Measurements from ENCODE around the gene EFCAB13.
"Not testable (repeated sequence)": the region's sequence is repeated elsewhere in the genome, so short reads cannot be mapped to it uniquely, and the experiment has no call there.

EFCAB13 gene

DNA sequence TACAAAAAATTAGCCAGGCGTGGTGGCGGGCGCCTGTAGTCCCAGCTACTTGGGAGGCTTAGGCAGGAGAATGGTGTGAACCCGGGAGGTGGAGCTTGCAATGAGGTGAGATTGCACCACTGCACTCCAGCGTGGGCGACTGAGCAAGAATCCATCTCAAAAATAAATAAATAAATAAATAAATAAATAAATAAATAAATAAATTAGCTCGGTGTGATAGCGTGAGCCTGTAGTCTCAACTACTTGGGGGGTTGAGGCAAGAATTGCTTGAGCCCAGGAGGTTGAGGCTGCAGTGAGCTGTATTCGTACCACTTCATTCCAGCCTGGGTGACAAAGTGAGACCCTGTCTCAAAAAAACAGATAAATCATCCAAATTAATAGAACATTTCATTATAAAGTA lies 108.5 kb downstream of the EFCAB13 start:
- H3K9ac ChIP-seq (ENCODE audit: low read depth, low read length); H3K9me3 ChIP-seq (ENCODE audit: control insufficient read depth, insufficient read depth, low read length); H3K27me3 ChIP-seq (ENCODE audit: control insufficient read depth, insufficient read depth, low read length); H3K4me1 ChIP-seq (ENCODE audit: control insufficient read depth, insufficient read depth, low read length); H3K27ac ChIP-seq (ENCODE audit: low read depth, low read length); H3K4me3 ChIP-seq (ENCODE audit: low read depth, low read length); H3K36me3 ChIP-seq (ENCODE audit: control insufficient read depth, insufficient read depth, low read length): not testable (repeated sequence)

DNA sequence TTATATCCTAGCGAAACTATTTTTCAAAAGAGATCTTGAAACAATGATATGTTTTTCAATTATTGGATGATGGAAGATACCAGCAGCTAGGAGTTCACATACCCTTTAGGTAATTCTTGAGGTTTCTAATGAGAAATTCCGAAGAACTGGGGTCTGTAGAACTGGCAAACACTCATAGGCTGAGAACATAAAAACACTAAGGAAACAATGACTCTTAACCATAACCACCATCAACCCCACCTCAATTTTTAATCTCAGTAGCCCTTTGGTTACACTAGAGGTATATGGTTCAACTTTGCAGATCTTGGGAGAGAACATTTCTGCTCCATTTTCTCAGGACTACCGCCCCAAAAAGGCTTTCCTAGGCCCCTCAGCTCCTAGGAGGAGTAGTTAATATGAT lies 141.4 kb downstream of the EFCAB13 start:
- Histone ChIP-seq H3K9me3 (ENCODE audit: control insufficient read depth, insufficient read depth, low read length) (no peaks in the 10 kb centered on the region), H3K27me3 (ENCODE audit: control insufficient read depth, insufficient read depth, low read length) (no peaks in the 10 kb centered on the region), H3K4me1 (ENCODE audit: control insufficient read depth, insufficient read depth, low read length) (no peaks in the 10 kb centered on the region), H3K9ac (ENCODE audit: low read depth, low read length) (no peak overlapping the region), H3K4me3 (ENCODE audit: low read depth, low read length) (no peak overlapping the region), H3K27ac (ENCODE audit: low read depth, low read length) (no peak overlapping the region), H3K36me3 (ENCODE audit: control insufficient read depth, insufficient read depth, low read length) (peaks cover 5% of the 10 kb centered on the region)

DNA sequence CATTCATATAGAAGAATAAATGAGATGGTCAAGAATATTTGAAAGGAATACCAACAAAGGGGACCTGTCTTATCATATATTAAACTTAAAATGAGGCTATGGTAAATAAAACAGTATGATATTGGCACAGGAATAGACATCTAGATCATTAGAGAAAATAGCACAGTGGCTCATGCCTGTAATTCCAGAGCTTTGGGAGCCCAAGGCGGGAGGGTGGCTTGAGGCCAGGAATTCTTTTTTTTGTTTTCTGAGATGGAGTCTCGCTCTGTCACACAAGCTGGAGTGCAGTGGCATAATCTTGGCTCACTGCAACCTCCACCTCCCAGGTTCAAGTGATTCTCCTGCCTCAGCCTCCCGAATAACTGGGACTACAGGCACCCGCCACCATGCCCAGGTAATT lies 143.2 kb downstream of the EFCAB13 start:
- not testable (repeated sequence) for H3K27ac ChIP-seq (ENCODE audit: low read depth, low read length); H3K27me3 ChIP-seq (ENCODE audit: control insufficient read depth, insufficient read depth, low read length); H3K9me3 ChIP-seq (ENCODE audit: control insufficient read depth, insufficient read depth, low read length); H3K4me1 ChIP-seq (ENCODE audit: control insufficient read depth, insufficient read depth, low read length); H3K9ac ChIP-seq (ENCODE audit: low read depth, low read length); H3K36me3 ChIP-seq (ENCODE audit: control insufficient read depth, insufficient read depth, low read length); H3K4me3 ChIP-seq (ENCODE audit: low read depth, low read length)

DNA sequence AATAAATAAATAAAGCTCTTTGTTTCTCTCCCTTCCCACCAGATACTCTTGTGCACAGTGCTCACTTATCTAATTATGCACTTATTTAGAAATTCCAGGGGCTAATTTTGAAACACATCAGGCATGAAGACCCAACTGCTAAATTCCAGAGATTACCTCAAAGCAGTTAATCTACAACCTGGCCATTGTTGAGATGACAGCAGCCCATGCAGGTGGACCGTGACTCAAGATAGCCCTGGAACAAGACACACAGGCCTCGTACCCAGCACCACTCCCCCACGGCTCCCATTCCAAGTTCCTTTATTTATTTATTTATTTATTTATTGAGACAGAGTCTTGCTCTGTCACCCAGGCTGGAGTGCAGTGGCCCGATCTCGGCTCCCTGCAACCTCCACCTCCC lies 147.1 kb downstream of the EFCAB13 start:
- Histone ChIP-seq H3K4me3 (ENCODE audit: low read depth, low read length) (no peak overlapping the region), H3K9ac (ENCODE audit: low read depth, low read length) (no peak overlapping the region), H3K27me3 (ENCODE audit: control insufficient read depth, insufficient read depth, low read length) (no peaks in the 10 kb centered on the region), H3K27ac (ENCODE audit: low read depth, low read length) (no peak overlapping the region), H3K4me1 (ENCODE audit: control insufficient read depth, insufficient read depth, low read length) (no peaks in the 10 kb centered on the region), H3K36me3 (ENCODE audit: control insufficient read depth, insufficient read depth, low read length) (peaks cover 21% of the 10 kb centered on the region), H3K9me3 (ENCODE audit: control insufficient read depth, insufficient read depth, low read length) (no peaks in the 10 kb centered on the region)

DNA sequence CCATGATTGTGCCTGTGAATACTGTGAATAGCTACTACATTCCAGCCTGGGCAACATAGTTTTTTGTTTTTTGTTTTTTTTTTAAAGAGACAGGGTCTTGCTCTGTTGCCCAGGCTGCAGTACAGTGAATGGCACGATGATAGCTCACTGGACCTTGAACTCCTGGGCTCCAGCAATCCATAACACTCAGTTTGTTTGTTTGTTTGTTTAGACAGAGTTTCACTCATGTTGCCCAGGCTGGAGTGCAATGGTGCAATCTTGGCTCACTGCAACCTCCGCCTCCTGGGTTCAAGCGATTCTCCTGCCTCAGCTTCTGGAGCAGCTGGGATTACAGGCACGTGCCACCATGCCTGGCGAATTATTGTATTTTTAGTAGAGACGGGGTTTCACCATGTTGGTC lies 148.3 kb downstream of the EFCAB13 start:
- not testable (repeated sequence) for H3K4me1 ChIP-seq (ENCODE audit: control insufficient read depth, insufficient read depth, low read length)

More for the DNA sequence above, 148.3 kb downstream of the EFCAB13 start:
- not testable (repeated sequence) for H3K9me3 ChIP-seq (ENCODE audit: control insufficient read depth, insufficient read depth, low read length); H3K9ac ChIP-seq (ENCODE audit: low read depth, low read length); H3K27me3 ChIP-seq (ENCODE audit: control insufficient read depth, insufficient read depth, low read length); H3K4me3 ChIP-seq (ENCODE audit: low read depth, low read length); H3K27ac ChIP-seq (ENCODE audit: low read depth, low read length)
- peaks cover 26% of the 10 kb centered on the region for H3K36me3 ChIP-seq (ENCODE audit: control insufficient read depth, insufficient read depth, low read length)
